ENCODE data around the gene SLITRK4. TPM values are rescaled to one million over a fixed set of nuclear protein-coding genes. Genes with fewer than 3 reads are reported as not detected.

The SLITRK4 gene
- polyA plus RNA-seq, 4 donors = 0.12 to 9.7 TPM; not detected in 2

DNA sequence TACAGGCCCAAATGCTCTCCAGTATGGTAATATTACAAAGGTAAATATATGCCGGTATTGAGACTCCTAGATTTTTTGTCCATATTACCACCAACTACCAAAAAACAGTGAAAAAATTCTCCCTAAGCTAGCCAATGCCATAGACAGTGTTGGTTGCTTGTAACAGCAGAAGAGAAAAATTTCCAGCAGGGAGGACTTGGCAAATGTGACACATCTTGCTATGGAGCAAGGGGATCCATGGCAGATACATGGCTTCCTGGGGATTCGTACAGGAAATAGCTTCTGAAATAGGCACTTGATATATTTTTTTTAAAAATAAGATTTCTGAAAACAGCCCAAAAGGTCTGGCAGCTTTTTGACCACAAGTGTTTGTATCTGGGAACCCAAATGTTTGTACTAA, 14.6 kb downstream of the SLITRK4 start:
- WGBS, 3 donors = 72 to 79% (median 74%) methylated on average over 2 of the region's 2 CpGs
- no peak for FAIRE-seq

DNA sequence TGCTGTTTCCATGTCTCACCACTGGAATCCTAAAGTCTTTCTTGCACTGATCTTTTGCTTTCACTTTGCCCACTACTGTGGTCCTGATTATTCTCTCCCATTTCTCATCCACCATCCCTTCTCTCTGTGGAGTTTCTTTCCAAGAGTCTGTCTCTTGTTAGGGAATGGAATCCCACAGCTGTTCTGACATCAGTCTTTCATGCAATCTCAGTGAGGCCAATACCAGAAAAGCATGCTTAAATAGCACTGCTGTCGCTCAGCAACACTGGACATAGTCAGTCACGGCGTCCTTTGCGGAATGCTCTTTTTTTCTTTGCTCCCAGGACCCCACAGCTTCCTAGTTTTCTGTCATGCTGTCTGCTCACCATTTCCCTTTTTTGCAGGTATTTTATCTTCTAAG, 20.1 kb downstream of the SLITRK4 start:
- DNase-seq = no peak
- no peak overlapping the region for H3K27ac ChIP-seq (ENCODE audit: low read depth in 1 of 3, low read length in 2 of 3)
- no peaks in the 10 kb centered on the region for H3K27me3 ChIP-seq (ENCODE audit: control insufficient read depth in 3 of 3, insufficient read depth in 3 of 3, low read length in 3 of 3)
- no peaks in the 10 kb centered on the region for H3K4me1 ChIP-seq (ENCODE audit: control insufficient read depth in 3 of 3, insufficient read depth in 2 of 3, low read depth in 1 of 3, low read length in 2 of 3)
- no peaks in the 10 kb centered on the region for H3K9me3 ChIP-seq (ENCODE audit: control insufficient read depth in 2 of 2, insufficient read depth in 1 of 2, low read depth in 1 of 2, low read length in 1 of 2)
- no peak for FAIRE-seq
- no peak overlapping the region for H3K4me3 ChIP-seq (ENCODE audit: low read depth in 1 of 3, low read length in 3 of 3)
- WGBS, 3 donors = 57 to 89% (median 78%) methylated on average over 4 of the region's 4 CpGs
- H3K36me3 ChIP-seq (ENCODE audit: control insufficient read depth in 3 of 3, insufficient read depth in 2 of 3, low read depth in 1 of 3, low read length in 3 of 3) = no peaks in the 10 kb centered on the region

More for the DNA sequence above, 14.6 kb downstream of the SLITRK4 start:
- no peaks in the 10 kb centered on the region for H3K27me3 ChIP-seq (ENCODE audit: control insufficient read depth in 3 of 3, insufficient read depth in 3 of 3, low read length in 3 of 3)
- no peak overlapping the region for H3K27ac ChIP-seq (ENCODE audit: low read depth in 1 of 3, low read length in 2 of 3)
- DNase-seq = no peak
- H3K4me3 ChIP-seq (ENCODE audit: low read depth in 1 of 3, low read length in 3 of 3) = no peak overlapping the region
- H3K4me1 ChIP-seq (ENCODE audit: control insufficient read depth in 3 of 3, insufficient read depth in 2 of 3, low read depth in 1 of 3, low read length in 2 of 3) = no peaks in the 10 kb centered on the region
- no peaks in the 10 kb centered on the region for H3K9me3 ChIP-seq (ENCODE audit: control insufficient read depth in 2 of 2, insufficient read depth in 1 of 2, low read depth in 1 of 2, low read length in 1 of 2)
- H3K36me3 ChIP-seq (ENCODE audit: control insufficient read depth in 3 of 3, insufficient read depth in 2 of 3, low read depth in 1 of 3, low read length in 3 of 3) = no peaks in the 10 kb centered on the region

DNA sequence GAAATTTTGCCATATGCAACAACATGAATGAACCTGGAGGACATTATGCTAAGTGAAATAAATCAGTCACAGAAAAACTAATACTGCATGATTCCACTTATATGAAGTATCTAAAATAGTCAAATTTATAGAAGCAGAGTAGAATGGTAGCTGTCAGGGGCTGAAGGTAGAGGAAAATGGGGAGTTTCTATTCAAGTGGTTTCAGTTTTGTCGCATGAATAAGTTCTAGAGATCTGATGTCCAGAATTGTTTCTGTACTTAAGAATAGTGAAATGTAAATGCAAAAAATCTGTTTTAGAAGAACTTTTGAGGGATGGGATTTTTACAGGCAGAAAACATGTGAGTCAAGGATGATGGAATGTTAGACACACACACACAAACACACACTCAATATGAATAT, 34.1 kb downstream of the SLITRK4 start:
- 86 to 94% (median 90%) methylated on average over 1 of the region's 1 CpG for WGBS, 3 donors
- Histone ChIP-seq H3K4me3 (ENCODE audit: low read depth in 1 of 3, low read length in 3 of 3) (no peak overlapping the region), H3K9me3 (ENCODE audit: control insufficient read depth in 2 of 2, insufficient read depth in 1 of 2, low read depth in 1 of 2, low read length in 1 of 2) (no peaks in the 10 kb centered on the region), H3K27ac (ENCODE audit: low read depth in 1 of 3, low read length in 2 of 3) (no peak overlapping the region), H3K4me1 (ENCODE audit: control insufficient read depth in 3 of 3, insufficient read depth in 2 of 3, low read depth in 1 of 3, low read length in 2 of 3) (no peaks in the 10 kb centered on the region), H3K36me3 (ENCODE audit: control insufficient read depth in 3 of 3, insufficient read depth in 2 of 3, low read depth in 1 of 3, low read length in 3 of 3) (no peaks in the 10 kb centered on the region), H3K27me3 (ENCODE audit: control insufficient read depth in 3 of 3, insufficient read depth in 3 of 3, low read length in 3 of 3) (no peaks in the 10 kb centered on the region)
- FAIRE-seq (no peak), DNase-seq (no peak)

DNA sequence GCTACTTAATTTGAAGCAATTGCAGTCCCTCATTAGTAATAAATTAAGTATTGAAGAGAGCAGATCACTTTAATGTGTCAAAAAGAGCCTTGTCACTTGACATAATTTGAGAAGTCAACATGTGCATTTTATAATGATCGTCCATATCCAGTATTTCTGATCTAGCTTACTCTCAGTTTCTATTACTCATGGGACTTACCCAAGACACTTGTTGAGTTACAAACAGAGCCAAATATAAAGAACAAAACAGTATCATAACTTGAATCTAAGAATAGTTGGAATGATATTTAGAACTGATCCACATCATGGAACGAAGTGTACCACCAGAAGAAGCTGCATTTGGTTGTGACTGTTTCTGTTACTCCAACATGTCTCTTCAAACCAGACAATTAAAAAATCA, 54.7 kb downstream of the SLITRK4 start:
- Histone ChIP-seq H3K4me1 (ENCODE audit: control insufficient read depth in 3 of 3, insufficient read depth in 2 of 3, low read depth in 1 of 3, low read length in 2 of 3) (no peaks in the 10 kb centered on the region), H3K27ac (ENCODE audit: low read depth in 1 of 3, low read length in 2 of 3) (no peak overlapping the region), H3K27me3 (ENCODE audit: control insufficient read depth in 3 of 3, insufficient read depth in 3 of 3, low read length in 3 of 3) (no peaks in the 10 kb centered on the region), H3K4me3 (ENCODE audit: low read depth in 1 of 3, low read length in 3 of 3) (no peak overlapping the region), H3K9me3 (ENCODE audit: control insufficient read depth in 2 of 2, insufficient read depth in 1 of 2, low read depth in 1 of 2, low read length in 1 of 2) (no peaks in the 10 kb centered on the region), H3K36me3 (ENCODE audit: control insufficient read depth in 3 of 3, insufficient read depth in 2 of 3, low read depth in 1 of 3, low read length in 3 of 3) (no peaks in the 10 kb centered on the region)
- FAIRE-seq (peak; percentile 68), DNase-seq (no peak)
- WGBS, 3 donors = 66 to 79% (median 77%) methylated on average over 2 of the region's 2 CpGs

DNA sequence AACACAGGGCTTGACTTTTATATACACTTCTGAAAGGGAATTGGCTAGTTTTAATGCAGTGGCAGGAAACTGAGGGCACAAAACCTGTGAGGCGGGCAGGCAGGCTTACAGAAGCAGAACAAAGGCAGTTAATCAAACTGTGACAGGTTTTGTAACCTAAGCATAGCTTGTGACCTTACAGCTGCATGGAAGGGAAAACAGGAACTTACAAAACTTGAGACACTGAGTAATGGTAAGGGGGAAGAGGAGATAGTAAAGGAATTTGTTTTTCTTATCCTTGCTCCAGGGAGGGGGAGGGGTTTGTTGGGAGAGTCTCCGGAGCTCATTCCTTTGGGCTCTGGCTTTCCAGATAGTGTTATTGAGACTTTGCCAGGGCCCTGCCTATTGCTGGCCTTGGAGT, 55.6 kb downstream of the SLITRK4 start:
- H3K4me3 ChIP-seq (ENCODE audit: low read depth in 1 of 3, low read length in 3 of 3) = no peak overlapping the region
- 33 to 50% (median 37%) methylated on average over 2 of the region's 2 CpGs for WGBS, 3 donors
- no peak overlapping the region for H3K27ac ChIP-seq (ENCODE audit: low read depth in 1 of 3, low read length in 2 of 3)
- no peaks in the 10 kb centered on the region for H3K4me1 ChIP-seq (ENCODE audit: control insufficient read depth in 3 of 3, insufficient read depth in 2 of 3, low read depth in 1 of 3, low read length in 2 of 3)
- H3K27me3 ChIP-seq (ENCODE audit: control insufficient read depth in 3 of 3, insufficient read depth in 3 of 3, low read length in 3 of 3) = no peaks in the 10 kb centered on the region
- H3K36me3 ChIP-seq (ENCODE audit: control insufficient read depth in 3 of 3, insufficient read depth in 2 of 3, low read depth in 1 of 3, low read length in 3 of 3) = no peaks in the 10 kb centered on the region
- H3K9me3 ChIP-seq (ENCODE audit: control insufficient read depth in 2 of 2, insufficient read depth in 1 of 2, low read depth in 1 of 2, low read length in 1 of 2) = no peaks in the 10 kb centered on the region
- FAIRE-seq = no peak
- no peak for DNase-seq

Other genes starting within 250 kb of the SLITRK4 start
- 10 to 100 TPM in 1 of 4 donors, 1 to 10 TPM in 2, not detected in 1; 1.8 to 10.3 (median 6.2) TPM for gene SPANXN3, start 118.6 kb downstream of the SLITRK4 start, polyA plus RNA-seq
- under 1 TPM in 1 of 4 donors, not detected in 3; 0.18 TPM for gene SPANXN2, start 84.7 kb upstream of the SLITRK4 start, polyA plus RNA-seq
- not detected for gene UBE2NL, start 248.0 kb upstream of the SLITRK4 start, polyA plus RNA-seq